HG03460 (cell line): ENCODE results near the gene NFE2.
A peak's percentile ranks its signal among the peaks of the same experiment; 100 is the strongest.
"Not testable (repeated sequence)": the region's sequence is repeated elsewhere in the genome, so short reads cannot be mapped to it uniquely, and the experiment has no call there.

Experiments used
- ATAC-seq: cut with Tn5 transposase; IDR thresholded peaks from one replicate; pipeline ENCODE4 v1.9.1; 2021; ENCODE audit not compliant: unreplicated experiment

Gene NFE2

GRCh38 chr12:54300732-54301427, at the start of gene NFE2:
Gene NFE2, minus strand, starts transcription at chr12:54301015. Its CDS starts 5,767 bp downstream, at chr12:54295248.
- ATAC-seq, result no peak

GRCh38 chr12:54349679-54350078, 48.9 kb upstream of the NFE2 start:
- no peak for ATAC-seq

- no peak for ATAC-seq
Measured at GRCh38 chr12:54349036-54349435, 48.2 kb upstream of the NFE2 start.

GRCh38 chr12:54341378-54342300, 40.8 kb upstream of the NFE2 start:
- ATAC-seq, result no peak

- no peak for ATAC-seq
Measured at GRCh38 chr12:54340846-54341245, 40.0 kb upstream of the NFE2 start.

GRCh38 chr12:54338698-54339296, 38.0 kb upstream of the NFE2 start:
- no peak for ATAC-seq

- no peak for ATAC-seq
Measured at GRCh38 chr12:54337854-54338650, 37.2 kb upstream of the NFE2 start.

GRCh38 chr12:54337280-54337842, 36.5 kb upstream of the NFE2 start:
- no peak for ATAC-seq

GRCh38 chr12:54333420-54334034, 32.7 kb upstream of the NFE2 start:
- no peak for ATAC-seq

- ATAC-seq, result no peak
Measured at GRCh38 chr12:54331461-54331860, 30.6 kb upstream of the NFE2 start.

GRCh38 chr12:54330442-54330841, 29.6 kb upstream of the NFE2 start:
- no peak for ATAC-seq

GRCh38 chr12:54329759-54330158, 28.9 kb upstream of the NFE2 start:
- no peak for ATAC-seq

GRCh38 chr12:54328595-54329337, 28.0 kb upstream of the NFE2 start:
- no peak for ATAC-seq

- not testable (repeated sequence) for ATAC-seq
Measured at GRCh38 chr12:54325442-54326109, 24.8 kb upstream of the NFE2 start.

GRCh38 chr12:54324617-54325441, 24.0 kb upstream of the NFE2 start, which contains the start of gene COPZ1:
Gene COPZ1, plus strand, starts transcription at chr12:54325131. Its CDS starts 33 bp downstream, at chr12:54325164.
- peak; percentile 99 for ATAC-seq

- no peak for ATAC-seq
Measured at GRCh38 chr12:54321363-54321762, 20.5 kb upstream of the NFE2 start.

- not testable (repeated sequence) for ATAC-seq
Measured at GRCh38 chr12:54312309-54312708, 11.5 kb upstream of the NFE2 start.

- no peak for ATAC-seq
Measured at GRCh38 chr12:54311051-54311450, 10.2 kb upstream of the NFE2 start.
